ENCODE data around the gene KAT7.
"Not testable (repeated sequence)": the region's sequence is repeated elsewhere in the genome, so short reads cannot be mapped to it uniquely, and the experiment has no call there.

Gene KAT7

DNA sequence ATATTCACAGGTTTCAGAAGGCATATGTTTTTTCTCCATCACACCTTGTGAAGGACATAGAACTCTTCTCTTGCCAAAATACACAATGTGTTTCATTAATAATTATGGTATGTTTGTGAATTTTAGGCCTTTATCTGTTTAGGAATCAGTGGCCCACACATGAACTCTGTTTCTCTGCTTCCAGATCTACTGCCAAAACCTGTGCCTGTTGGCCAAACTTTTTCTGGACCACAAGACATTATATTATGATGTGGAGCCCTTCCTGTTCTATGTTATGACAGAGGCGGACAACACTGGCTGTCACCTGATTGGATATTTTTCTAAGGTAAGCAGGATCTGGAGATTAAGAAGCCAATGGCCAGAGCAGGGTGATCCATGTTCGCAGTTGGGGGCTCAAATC is 33.0 kb downstream of the KAT7 start:
- no peak for DNase-seq (ENCODE audit: extremely low spot score)
- ChIA-PET POLR2A (interaction anchor here (0.6 to 0.7 kb wide), 2 partner anchors 57 to 504 kb away, joined by 3 read pairs; no protein-coding TSS in a partner anchor), CTCF (interaction anchor here (0.9 to 1.3 kb wide), 2 partner anchors 8 to 10 kb away, joined by 3 to 4 read pairs; no protein-coding TSS in a partner anchor)
- TF ChIP-seq, protein P1, sequence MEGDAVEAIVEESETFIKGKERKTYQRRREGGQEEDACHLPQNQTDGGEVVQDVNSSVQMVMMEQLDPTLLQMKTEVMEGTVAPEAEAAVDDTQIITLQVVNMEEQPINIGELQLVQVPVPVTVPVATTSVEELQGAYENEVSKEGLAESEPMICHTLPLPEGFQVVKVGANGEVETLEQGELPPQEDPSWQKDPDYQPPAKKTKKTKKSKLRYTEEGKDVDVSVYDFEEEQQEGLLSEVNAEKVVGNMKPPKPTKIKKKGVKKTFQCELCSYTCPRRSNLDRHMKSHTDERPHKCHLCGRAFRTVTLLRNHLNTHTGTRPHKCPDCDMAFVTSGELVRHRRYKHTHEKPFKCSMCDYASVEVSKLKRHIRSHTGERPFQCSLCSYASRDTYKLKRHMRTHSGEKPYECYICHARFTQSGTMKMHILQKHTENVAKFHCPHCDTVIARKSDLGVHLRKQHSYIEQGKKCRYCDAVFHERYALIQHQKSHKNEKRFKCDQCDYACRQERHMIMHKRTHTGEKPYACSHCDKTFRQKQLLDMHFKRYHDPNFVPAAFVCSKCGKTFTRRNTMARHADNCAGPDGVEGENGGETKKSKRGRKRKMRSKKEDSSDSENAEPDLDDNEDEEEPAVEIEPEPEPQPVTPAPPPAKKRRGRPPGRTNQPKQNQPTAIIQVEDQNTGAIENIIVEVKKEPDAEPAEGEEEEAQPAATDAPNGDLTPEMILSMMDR (IDR thresholded peaks at IDR 0.05; ENCODE audit: control extremely low read depth, extremely low read depth, low read depth, missing control alignments) = no peak

DNA sequence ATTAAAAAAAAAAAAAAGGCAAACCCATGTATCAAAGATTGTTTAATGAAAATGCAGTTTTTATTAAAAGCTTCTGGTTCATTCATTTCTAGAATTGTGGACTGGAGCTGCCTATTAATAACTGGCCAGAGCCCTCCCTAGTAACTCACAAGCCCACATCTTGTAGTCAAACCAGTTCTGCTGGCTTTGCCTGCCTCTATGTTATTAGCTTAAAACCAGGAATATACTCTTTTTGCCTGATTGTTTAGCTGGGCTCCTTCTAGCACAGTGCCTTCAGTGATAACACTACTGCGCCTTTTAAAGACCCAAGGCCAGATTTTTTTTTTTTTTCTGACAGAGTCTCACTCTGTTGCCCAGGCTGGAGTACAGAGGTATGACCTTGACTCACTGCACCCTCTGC is 33.4 kb downstream of the KAT7 start:
- CTCF ChIA-PET = interaction anchor here (0.9 kb wide), 1 partner anchor 10 kb away, joined by 3 read pairs; no protein-coding TSS in a partner anchor

DNA sequence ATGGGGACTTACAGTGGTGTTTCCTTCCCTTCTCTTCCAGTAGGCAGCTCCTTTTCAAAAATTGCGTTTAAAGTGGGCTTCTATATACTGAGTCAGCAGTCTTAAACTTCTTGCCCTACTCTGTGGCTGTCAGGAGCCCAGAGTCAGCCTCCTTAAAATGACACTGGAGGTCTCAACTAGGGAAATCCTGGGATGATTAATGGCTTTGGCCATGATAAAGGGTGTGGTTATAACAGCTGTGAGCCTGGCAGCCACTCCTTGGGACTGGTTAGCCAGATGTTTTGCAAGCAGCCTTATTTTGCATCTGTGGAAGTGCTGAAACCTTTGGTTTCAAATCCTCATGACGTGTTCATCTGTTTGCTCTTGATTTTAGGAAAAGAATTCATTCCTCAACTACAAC is 34.3 kb downstream of the KAT7 start:
- CTCF ChIA-PET = no interaction called here
- POLR2A ChIA-PET = no interaction called here
- no peak for DNase-seq (ENCODE audit: extremely low spot score)
- TF ChIP-seq, protein P1 (IDR thresholded peaks at IDR 0.05; ENCODE audit: control extremely low read depth, extremely low read depth, low read depth, missing control alignments) = no peak

More for the DNA sequence above, 33.4 kb downstream of the KAT7 start:
- POLR2A ChIA-PET = interaction anchor here (0.6 to 0.7 kb wide), 2 partner anchors 58 to 503 kb away, joined by 3 read pairs; no protein-coding TSS in a partner anchor
- DNase-seq (ENCODE audit: extremely low spot score) = no peak
- TF ChIP-seq, protein P1 (IDR thresholded peaks at IDR 0.05; ENCODE audit: control extremely low read depth, extremely low read depth, low read depth, missing control alignments) = no peak

DNA sequence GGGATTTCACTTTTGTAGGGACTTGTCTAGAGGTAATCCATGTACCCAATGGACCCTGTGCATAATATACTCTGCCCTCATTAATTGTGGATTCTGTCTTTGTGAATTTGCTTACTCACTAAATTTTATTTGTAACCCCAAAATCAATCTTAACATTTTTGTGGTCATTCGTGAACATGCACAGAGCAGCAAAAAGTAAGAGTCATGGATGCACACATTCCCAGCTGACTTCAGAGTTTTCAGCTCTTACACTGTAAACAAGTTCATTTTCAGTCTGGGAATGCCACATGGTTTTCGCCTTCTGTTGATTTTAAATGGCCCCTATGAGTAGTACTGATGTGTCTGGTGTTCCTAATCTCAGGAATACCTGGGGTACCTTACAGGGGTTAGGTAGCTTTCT is 35.1 kb downstream of the KAT7 start:
- DNase-seq (ENCODE audit: extremely low spot score) = no peak
- TF ChIP-seq, protein P1 (IDR thresholded peaks at IDR 0.05; ENCODE audit: control extremely low read depth, extremely low read depth, low read depth, missing control alignments) = no peak
- ChIA-PET POLR2A (no interaction called here), CTCF (interaction anchor here (0.7 to 1.0 kb wide), 2 partner anchors 9 to 253 kb away, joined by 3 read pairs; no protein-coding TSS in a partner anchor)

DNA sequence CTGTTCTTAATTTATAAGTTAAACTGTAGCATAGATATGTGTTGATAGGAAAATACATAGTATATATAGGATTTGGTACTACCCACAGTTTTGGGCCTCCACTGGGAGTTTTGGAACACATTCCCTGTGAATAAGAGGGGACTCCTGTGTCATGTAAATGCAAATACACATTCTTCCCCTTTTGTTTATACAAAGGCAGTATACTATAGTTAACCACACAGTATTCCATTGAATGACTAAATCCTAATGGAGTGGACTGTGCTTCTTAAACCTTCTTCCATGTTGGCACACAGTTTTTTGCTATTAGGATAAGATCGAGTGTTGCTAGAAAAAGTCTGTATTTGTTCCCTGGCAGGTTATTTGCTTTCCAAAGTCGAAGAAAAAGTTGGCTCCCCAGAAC is 37.2 kb downstream of the KAT7 start:
- no peak for DNase-seq (ENCODE audit: extremely low spot score)
- POLR2A ChIA-PET = no interaction called here
- TF ChIP-seq, protein P1 (IDR thresholded peaks at IDR 0.05; ENCODE audit: control extremely low read depth, extremely low read depth, low read depth, missing control alignments) = no peak
- CTCF ChIA-PET = interaction anchor here (0.7 to 1.5 kb wide), 2 partner anchors 9 to 26 kb away, joined by 3 read pairs; no protein-coding TSS in a partner anchor

DNA sequence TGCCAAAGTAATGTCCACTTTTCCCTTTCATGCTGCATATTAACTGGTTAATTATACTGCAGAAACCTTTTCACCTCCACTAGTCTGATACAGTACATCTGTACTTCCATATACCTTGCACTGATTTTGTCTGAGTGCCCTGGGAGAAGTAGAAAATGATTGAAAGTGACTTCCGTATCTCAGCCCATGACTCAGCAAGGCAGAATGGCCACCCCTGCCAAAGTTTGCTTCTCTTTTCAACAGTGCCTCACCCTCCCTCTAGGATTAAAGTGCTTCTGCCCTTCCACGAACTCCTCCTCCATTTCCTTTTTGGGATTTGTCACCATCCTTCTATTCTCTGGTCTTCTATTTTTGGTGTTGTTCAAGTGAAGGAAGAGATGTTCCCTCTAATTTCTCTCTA is 39.8 kb downstream of the KAT7 start:
- not testable (repeated sequence) for DNase-seq (ENCODE audit: extremely low spot score)

DNA sequence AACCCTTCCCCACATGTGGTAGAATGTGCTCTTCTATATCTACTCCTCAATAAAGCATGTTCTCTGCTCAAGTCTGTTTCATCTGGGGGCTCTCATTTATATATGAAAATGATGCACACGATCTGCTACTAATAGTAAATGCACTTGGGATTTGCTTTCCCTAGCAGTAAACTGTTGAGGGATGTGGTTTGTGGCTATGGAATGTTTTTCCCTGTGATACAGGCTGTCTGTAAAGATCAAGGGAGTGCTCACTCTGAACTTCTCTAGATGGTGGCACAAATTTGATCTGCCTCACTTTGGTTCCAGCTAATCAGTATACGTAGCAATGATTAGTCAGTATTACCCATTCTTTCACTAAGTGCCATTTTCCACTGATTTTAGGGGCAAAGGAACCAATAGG is 40.5 kb downstream of the KAT7 start:
- no peak for DNase-seq (ENCODE audit: extremely low spot score)
- ChIA-PET POLR2A (no interaction called here), CTCF (interaction anchor here (1.8 kb wide), 1 partner anchor 8 kb away, joined by 4 read pairs; no protein-coding TSS in a partner anchor)
- TF ChIP-seq, protein P1 (IDR thresholded peaks at IDR 0.05; ENCODE audit: control extremely low read depth, extremely low read depth, low read depth, missing control alignments) = no peak

More for the DNA sequence above, 39.8 kb downstream of the KAT7 start:
- CTCF ChIA-PET, POLR2A ChIA-PET: not testable (repeated sequence)

Measured in GM10248 (cell line).